GM18520 (cell line): ENCODE data around the gene AGTPBP1.

Source experiments
- ATAC-seq: cut with Tn5 transposase; IDR thresholded peaks from one replicate; pipeline ENCODE4 v1.9.1; 2021; ENCODE audit not compliant: unreplicated experiment

AGTPBP1 gene

DNA sequence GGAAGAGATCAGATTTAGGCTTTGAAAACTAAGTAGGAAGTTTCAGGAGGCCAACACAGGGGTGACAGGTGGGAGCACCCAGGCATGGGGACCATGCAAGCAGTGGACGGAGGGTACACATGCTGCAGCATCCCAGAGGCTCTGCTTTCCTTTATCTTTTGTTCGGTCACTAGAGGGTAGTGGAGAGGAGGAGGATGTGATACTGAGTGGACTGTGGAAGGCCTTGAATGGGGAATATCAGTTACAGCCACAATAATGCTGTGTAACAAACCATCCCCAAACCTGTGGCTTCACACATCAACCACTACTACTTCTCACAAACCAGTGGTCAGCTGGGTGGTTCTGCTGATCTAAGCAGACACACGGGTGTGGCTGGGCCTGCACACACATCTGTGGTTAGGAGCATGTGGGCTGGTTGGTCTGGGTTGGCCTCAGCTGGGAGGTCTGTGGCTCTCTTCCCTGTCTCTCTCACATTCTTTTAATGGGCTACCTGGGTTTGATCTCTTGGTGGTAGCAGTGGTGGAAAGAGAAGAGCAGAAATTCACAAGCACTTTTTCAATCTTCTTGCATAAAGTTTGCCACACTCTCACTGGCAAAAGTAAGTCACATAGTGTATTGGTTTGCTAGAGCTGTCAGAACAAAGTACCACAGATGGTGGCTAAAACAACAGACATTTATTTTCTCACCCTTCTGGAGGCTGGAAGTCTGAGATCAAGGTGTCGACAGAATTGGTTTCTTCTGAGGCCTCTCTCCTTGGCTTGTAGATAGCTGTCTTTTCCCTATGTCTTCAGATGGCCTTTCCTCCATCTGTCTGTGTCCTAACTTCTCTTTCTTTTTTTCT is 238.7 kb downstream of the AGTPBP1 start:
- no peak for ATAC-seq

DNA sequence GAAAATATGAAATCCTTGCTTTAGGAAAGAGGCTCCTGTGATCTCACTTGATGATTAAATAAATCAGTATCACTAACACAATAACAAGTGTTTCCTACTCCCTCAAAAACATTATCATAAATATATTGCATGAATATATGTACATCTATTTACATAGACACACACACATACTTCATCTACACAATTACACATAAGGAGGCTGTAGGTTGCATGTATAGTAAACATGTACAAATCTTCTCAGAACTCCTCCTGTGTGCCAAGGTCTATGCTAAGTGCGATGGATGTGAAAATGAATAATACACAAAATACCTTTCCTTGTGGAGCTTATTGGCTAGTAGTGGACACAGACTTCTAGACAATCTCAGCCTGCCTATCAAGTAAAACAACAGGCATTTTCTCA is 239.9 kb downstream of the AGTPBP1 start:
- no peak for ATAC-seq

DNA sequence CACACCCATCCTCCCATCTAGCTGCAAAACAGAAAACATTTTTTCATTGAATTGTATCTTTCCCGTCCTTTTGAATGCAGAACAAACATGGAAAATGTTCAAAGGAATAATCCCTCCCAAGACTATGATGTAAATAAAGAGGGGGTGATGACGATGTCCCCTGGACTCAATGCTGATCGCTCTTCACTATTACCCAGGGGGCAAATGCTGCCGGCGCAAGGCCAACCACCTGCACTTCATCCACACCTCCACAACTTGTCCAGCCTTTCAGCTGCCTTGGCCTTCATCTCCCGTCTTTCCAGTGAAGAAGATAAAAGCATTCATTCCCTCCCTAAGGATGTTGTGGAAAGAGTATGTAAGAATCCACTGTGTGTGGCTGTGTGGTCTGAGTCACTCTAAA is 240.3 kb downstream of the AGTPBP1 start:
- no peak for ATAC-seq
